Activated B cell treated with CpG ODN at 0.5 μM for 24 hours (primary cell): ENCODE measurements around the gene VASH1. TPM values are rescaled to one million over a fixed set of nuclear protein-coding genes. Genes with fewer than 3 reads are reported as not detected.

Experiments used
- ATAC-seq: fragments of 200-7000 bp; cut with Tn5 transposase; one replicate; pipeline ENCODE4 v1.10.0; 2021; ENCODE audit warnings: low read depth, mild to moderate bottlenecking, moderate library complexity
- CTCF ChIA-PET: fragments of 350-600 bp; sonication (Branson Sonifier 250); formaldehyde crosslinking; loops from one replicate; lab custom pipeline; 2021; ENCODE audit warnings: antibody characterized with exemption; lab: Charles Lee
- POLR2A ChIA-PET: fragments of 350-600 bp; sonication (Branson Sonifier 250); formaldehyde crosslinking; loops from one replicate; lab custom pipeline; 2021; ENCODE audit warnings: antibody characterized with exemption; lab: Charles Lee
- DNase-seq: peaks from one replicate; pipeline ENCODE4 v3.0.0; 2022
- H3K27ac Mint-ChIP-seq: one replicate; pipeline ENCODE4 v1.8.0; 2020; ENCODE audit warnings: mixed read lengths
- H3K27me3 Mint-ChIP-seq: one replicate; pipeline ENCODE4 v1.8.0; 2021; ENCODE audit warnings: mixed read lengths
- H3K36me3 Mint-ChIP-seq: one replicate; pipeline ENCODE4 v1.8.0; 2021; ENCODE audit warnings: low read depth, mixed read lengths
- H3K4me1 Mint-ChIP-seq: one replicate; pipeline ENCODE4 v1.8.0; 2021; ENCODE audit warnings: mixed read lengths
- H3K4me3 Mint-ChIP-seq: one replicate; pipeline ENCODE4 v1.8.0; 2020; ENCODE audit warnings: mild to moderate bottlenecking, mixed read lengths
- H3K9me3 Mint-ChIP-seq: one replicate; pipeline ENCODE4 v1.8.0; 2020; ENCODE audit warnings: mixed read lengths
- intact Hi-C: fragments of 100-400 bp; cut with micrococcal nuclease; formaldehyde crosslinking; loops from one replicate; pipeline ENCODE4 v1.15.1; 2024
- total RNA-seq: library from RNA; stranded (reverse); gene quantifications from 2 replicates; pipeline ENCODE4 v1.2.3, GENCODE V29; 2022
- TF ChIP-seq, protein P1 (sequence below): fragments of 200-600 bp; IDR thresholded peaks from one replicate; pipeline ENCODE4 v1.8.0; 2022; ENCODE audit warnings: antibody characterized with exemption, mild to moderate bottlenecking

VASH1 gene
- total RNA-seq, 1 donor from 2014 or later = 1.0 TPM

- Mint-ChIP-seq H3K4me3 (no peak overlapping the region), H3K4me1 (no peaks in the 10 kb centered on the region)
These were observed 14.6 kb downstream of the VASH1 start for GRCh38 chr14:76775695-76776427.

DNA sequence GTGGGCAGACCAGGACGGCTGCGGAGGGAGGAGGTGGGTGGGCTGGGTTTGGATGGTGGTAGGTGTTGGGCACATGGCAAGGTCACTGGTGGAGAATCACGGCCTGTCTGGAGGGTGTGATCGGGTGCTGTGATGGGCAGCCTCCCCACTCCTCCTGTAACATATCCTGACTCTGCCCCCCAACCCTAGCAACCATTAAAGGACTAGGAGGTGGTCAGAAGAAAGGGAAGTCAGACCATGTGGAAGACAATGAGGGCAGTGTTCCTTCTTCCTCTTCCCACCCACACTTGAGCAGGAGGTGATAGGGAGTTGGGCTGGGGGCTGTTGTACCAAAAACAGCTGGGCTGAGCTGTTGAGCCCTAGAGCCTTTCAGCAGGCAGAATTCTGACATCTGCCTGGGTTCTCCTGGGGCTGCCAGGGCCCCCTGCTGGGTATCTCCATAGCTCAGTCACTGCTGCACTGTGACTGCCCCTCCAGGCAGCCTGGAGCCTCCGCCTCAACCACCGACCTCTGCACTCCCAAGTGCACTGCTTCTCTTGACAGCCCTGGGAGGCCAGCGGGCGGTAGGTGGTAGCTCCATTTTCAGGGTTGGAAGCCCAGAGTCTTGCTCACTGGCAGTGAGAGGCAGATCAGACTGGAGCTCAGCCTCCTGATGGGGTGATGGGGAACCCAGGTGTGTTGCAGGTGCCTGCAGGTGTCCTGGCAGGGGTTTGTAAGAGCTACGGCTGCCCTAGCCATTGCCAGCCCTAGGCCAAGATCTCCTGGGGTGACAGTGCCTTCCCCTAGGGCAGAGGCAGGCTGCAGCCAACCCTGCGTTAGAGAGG lies 15.4 kb downstream of the VASH1 start:
- CTCF ChIA-PET = interaction anchor here (1.2 kb wide), 1 partner anchor 65 kb away, joined by 3 read pairs; no protein-coding TSS in a partner anchor
- no peak for DNase-seq

More at GRCh38 chr14:76775695-76776427, 14.6 kb downstream of the VASH1 start:
- Mint-ChIP-seq H3K9me3 (no peaks in the 10 kb centered on the region), H3K36me3 (peaks cover 4% of the 10 kb centered on the region), H3K27ac (no peak overlapping the region), H3K27me3 (peaks cover 10% of the 10 kb centered on the region)
- intact Hi-C loops = no loop called here
- no peak for DNase-seq
- TF ChIP-seq, protein P1, sequence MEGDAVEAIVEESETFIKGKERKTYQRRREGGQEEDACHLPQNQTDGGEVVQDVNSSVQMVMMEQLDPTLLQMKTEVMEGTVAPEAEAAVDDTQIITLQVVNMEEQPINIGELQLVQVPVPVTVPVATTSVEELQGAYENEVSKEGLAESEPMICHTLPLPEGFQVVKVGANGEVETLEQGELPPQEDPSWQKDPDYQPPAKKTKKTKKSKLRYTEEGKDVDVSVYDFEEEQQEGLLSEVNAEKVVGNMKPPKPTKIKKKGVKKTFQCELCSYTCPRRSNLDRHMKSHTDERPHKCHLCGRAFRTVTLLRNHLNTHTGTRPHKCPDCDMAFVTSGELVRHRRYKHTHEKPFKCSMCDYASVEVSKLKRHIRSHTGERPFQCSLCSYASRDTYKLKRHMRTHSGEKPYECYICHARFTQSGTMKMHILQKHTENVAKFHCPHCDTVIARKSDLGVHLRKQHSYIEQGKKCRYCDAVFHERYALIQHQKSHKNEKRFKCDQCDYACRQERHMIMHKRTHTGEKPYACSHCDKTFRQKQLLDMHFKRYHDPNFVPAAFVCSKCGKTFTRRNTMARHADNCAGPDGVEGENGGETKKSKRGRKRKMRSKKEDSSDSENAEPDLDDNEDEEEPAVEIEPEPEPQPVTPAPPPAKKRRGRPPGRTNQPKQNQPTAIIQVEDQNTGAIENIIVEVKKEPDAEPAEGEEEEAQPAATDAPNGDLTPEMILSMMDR = no peak
- CTCF ChIA-PET = no interaction called here
- no peak for ATAC-seq
- POLR2A ChIA-PET = no interaction called here

DNA sequence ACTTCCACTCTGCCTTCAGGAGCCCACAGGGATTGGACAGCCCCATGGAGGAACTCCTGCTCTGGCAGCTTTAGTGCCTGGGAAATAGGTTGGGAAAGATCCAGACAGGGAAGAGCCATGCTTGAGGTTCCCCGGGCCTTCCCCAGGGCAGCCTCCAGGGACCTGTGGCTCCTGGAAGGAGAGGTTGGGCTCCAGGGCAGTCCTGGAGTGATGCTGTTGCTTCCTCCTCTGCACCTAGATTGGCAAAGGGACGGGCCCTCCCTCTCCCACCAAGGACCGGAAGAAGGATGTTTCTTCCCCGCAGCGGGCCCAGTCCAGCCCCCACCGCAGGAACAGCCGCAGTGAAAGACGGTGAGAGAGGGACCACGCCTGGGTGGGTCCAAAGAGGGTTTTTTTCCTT lies 16.5 kb downstream of the VASH1 start:
- Mint-ChIP-seq H3K9me3 (no peaks in the 10 kb centered on the region), H3K4me1 (no peaks in the 10 kb centered on the region), H3K27me3 (no peaks in the 10 kb centered on the region), H3K36me3 (peaks cover 11% of the 10 kb centered on the region), H3K27ac (no peak overlapping the region), H3K4me3 (no peak overlapping the region)
- CTCF ChIA-PET = interaction anchor here (1.2 kb wide), 1 partner anchor 66 kb away, joined by 3 read pairs; no protein-coding TSS in a partner anchor
- TF ChIP-seq, protein P1 = no peak
- intact Hi-C loops = no loop called here
- POLR2A ChIA-PET = no interaction called here
- ATAC-seq (no peak), DNase-seq (no peak)

More for the DNA sequence above, 15.4 kb downstream of the VASH1 start:
- intact Hi-C loops = no loop called here
- Mint-ChIP-seq H3K36me3 (peaks cover 4% of the 10 kb centered on the region), H3K4me3 (no peak overlapping the region), H3K4me1 (no peaks in the 10 kb centered on the region), H3K9me3 (no peaks in the 10 kb centered on the region), H3K27ac (no peak overlapping the region), H3K27me3 (peaks cover 6% of the 10 kb centered on the region)
- no peak for ATAC-seq
- TF ChIP-seq, protein P1 = no peak
- POLR2A ChIA-PET = no interaction called here

DNA sequence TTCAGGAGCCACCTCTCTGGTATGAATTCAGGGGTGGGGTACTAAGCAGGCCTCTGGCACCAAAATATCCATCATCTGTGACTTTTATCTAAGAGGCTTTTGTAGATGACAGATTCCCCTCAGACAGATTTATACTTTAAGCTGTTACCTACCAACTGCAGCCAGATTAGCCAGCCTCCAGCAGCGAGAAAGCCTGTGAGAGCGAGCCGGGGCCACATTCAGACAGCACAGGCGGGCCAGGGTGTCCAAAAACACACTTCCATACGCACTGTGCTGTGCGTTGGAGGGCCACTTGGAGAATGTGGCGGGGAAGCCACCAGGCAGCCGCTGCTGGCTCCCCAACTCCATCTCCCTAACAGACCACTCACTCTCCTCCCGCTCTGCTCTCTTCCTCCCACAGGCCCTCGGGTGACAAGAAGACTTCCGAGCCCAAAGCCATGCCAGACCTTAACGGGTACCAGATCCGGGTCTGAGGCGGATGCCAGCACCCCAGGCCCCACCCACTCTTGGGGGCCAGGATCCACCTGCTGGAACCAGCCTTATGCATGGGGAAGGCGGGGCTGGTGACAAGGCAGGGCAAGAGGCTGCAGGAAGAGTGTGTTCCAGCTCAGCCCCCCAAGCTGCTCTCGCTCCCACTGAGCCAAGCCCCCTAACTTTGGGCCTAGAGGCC lies 17.4 kb downstream of the VASH1 start:
- H3K9me3 Mint-ChIP-seq = no peaks in the 10 kb centered on the region
- H3K27me3 Mint-ChIP-seq = no peaks in the 10 kb centered on the region
- ChIA-PET POLR2A (no interaction called here), CTCF (no interaction called here)
- intact Hi-C loops = no loop called here
- peaks cover 19% of the 10 kb centered on the region for H3K36me3 Mint-ChIP-seq
- no peaks in the 10 kb centered on the region for H3K4me1 Mint-ChIP-seq
- ATAC-seq (no peak), DNase-seq (no peak)
- H3K4me3 Mint-ChIP-seq = no peak overlapping the region
- H3K27ac Mint-ChIP-seq = no peak overlapping the region
- TF ChIP-seq, protein P1 = no peak
